Mucosa of gallbladder (tissue), 1 donor: ENCODE measurements around the gene IFIH1. TPM values are rescaled to one million over a fixed set of nuclear protein-coding genes. Genes with fewer than 3 reads are reported as not detected.

Experiments
- DNase-seq: peaks from one replicate; pipeline ENCODE4 v3.0.0-alpha.2; 2020; ENCODE audit warnings: low spot score
- total RNA-seq: library from RNA; stranded (reverse); gene quantifications from one replicate; pipeline ENCODE4 v1.2.1, GENCODE V29; 2021
- donor health status: DM: no; HTN: no; CAD: no.

Gene IFIH1
- 15.9 TPM for total RNA-seq

DNA sequence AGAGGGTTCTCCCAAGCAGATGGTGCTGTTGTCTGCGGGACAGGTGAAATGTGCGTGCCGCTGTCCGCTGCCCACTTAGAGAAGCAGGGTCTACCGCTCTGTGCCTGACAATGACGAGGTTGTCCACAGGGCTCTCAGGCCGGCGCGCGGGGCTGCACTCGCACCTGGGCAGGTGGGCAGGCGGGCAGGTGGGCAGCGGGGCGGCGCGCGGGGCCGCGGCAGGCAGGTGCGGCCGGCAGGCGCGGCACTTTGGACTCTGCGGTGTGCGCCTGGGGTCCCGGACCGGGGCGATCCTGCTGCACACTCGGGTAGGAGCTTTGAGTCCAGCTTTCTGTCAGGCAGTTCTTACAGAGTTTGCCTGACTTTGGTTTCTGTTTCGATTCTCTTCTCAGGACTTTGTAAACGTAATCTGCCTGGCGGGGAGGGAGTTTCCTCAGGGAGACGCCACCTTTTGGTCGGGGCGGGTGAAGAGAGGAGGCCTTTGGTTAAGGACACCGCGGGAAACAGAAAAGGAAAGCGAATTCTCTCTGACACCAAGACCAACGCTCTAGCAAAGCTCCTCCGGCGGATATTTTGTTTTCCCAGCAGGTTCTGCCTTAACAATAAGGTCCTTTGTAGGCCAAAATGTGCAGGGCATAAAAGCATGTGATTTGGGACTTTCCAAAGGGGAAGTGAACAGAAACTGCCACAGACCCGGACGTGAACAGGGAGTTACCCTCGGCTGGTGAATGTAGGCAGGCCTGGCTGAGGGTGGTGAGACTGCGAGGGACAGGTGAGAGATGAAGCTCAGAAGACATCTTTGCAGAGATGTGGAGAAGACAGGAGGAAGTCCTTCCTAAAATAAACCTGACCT lies at the start of gene IFIH1:
TSS of gene IFIH1 (minus strand) at position 357 of the 853 bp plus-strand sequence. CDS start 377 bp downstream, outside the sequence.
- DNase-seq = peak; percentile 87

DNA sequence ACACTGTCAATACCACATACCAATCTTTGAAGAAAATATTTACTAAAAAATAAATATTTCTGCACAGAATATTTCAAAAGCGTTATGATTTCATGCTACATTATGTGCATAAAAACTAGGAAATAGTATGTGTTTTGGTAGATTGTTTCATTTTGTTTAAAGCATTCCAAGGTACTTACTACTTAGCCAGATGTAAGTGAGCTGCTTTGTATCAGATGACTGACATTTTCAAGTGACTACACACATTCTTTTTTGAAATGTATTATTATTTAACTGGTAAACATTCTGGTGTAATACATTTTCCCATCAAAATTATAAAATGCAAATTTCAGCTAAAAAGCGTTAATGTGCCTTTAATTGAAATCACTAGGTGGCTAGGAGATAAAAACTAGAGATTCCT lies 46.9 kb upstream of the IFIH1 start:
- no peak for DNase-seq

DNA sequence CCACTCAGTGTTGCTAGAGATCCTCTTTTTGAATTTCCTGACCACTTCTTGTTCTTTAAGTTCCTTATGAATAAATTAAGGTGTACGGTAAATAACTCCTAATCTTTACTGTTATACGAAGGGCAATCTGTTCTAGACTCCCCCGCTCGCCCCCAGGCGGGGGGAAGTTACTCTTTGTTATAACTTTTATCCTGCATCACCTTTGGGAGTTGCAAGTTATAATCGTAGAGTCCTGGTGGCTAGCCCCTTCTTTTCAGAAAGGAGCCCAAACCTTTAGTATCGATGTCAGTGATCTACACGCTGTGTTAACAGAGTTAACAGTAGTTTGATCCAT lies 26.1 kb upstream of the IFIH1 start:
- no peak for DNase-seq

- peak; percentile 98 for DNase-seq
Observed at GRCh38 chr2:162343824-162344616, 25.5 kb upstream of the IFIH1 start, which contains the start of gene GCA. TSS of gene GCA (plus strand) at chr2:162344132. CDS start at chr2:162344249, 117 bp downstream.

- no peak for DNase-seq
Observed at GRCh38 chr2:162343492-162343823, 25.0 kb upstream of the IFIH1 start.

GRCh38 chr2:162342841-162343240 lies 24.4 kb upstream of the IFIH1 start:
- DNase-seq = no peak

DNA sequence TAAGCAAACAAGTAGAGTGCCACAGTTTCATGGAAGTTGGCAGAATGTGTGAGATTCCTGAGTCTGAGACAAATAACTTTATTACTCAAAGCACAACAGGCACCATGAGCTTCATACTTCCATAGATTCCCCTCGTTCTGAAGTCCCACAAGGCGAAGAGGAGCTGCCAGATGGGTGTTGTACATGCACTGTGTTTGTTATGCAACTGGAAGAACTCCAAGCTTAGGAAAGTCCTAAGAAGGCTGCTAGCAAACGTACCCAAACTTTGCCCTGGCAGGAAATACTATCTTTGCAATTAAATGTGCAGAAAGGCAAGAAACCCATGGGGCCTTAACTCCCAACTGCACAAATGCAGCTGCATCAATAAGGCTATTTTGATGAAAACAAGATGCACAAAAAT lies 23.8 kb upstream of the IFIH1 start:
- DNase-seq = no peak

- DNase-seq = no peak
Observed at GRCh38 chr2:162340822-162341221, 22.3 kb upstream of the IFIH1 start.

- no peak for DNase-seq
Observed at GRCh38 chr2:162337868-162338267, 19.4 kb upstream of the IFIH1 start.

DNA sequence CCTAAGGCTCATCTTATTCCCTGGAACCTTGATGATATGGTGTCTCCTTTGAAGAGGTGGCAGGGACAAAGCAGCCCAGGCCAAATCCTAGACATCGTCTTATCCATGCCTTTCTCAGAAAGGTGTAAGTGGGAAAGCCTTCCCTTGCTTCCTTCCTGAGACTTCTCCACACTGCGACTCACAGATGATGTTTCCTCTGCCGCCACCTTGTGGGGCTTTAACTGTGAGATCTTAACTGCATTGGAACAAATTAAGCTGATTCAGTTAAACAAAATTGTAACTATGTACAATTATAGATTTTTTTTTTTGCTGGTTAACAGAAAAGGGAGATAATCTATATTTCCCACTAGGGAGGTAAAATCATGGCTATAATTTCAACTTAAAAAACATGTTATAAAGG lies 15.5 kb upstream of the IFIH1 start:
- peak; percentile 30 for DNase-seq

- DNase-seq = no peak
Observed at GRCh38 chr2:162330881-162331280, 12.4 kb upstream of the IFIH1 start.

DNA sequence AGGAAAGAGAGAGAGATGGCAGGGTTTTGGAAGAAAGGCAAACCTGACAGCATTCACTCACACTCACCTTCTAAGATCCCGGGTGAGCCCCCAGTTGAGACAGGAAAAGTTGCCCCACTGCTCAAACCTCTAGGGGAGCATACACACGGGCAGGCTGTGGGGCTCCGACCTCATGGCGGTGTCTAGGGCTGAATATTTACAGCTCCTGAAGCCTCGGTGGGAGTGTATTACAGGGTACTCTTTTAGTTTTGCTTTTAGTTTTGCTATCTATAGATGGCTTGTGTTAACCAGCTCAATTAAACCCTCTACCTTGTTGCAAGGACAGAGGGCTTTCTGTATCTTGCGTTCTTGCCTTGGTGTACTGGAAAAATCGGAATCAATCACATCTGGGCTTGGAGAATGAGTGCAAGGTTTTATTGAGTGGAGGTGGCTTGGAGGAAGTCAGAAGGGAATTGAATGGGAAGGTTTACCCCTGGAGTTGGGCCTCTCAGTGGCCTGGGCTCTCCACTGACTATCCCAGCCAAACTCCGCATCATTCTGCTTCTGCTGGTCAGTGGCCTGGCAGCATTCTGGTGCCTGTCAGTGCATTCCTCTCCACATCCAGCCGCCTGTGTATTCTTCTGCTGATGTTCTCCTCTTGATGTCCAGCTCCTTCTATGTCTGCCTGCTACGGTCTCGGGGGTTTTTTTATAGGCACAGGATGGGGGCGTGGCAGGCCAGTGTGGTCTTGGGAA lies 10.1 kb upstream of the IFIH1 start:
- no peak for DNase-seq

DNA sequence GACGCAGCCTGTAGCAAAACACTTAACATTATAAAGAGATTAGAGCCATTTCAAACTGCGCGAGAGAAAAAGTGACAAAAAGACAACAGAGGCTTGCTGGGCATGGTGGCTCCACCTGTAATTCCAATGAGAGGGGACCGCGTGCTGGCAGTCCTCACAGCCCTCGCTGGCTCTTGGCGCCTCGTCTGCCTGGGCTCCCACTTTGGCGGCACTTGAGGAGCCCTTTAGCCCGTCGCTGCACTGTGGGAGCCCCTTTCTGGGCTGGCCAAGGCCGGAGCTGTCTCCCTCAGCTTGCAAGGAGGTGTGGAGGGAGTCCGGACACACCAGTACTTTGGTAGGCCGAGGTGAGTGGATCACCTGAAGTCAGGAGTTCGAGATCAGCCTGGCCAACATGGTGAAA lies 9.3 kb upstream of the IFIH1 start:
- DNase-seq = no peak

GRCh38 chr2:162327134-162327769 lies 8.8 kb upstream of the IFIH1 start:
- no peak for DNase-seq

GRCh38 chr2:162324953-162325352 lies 6.5 kb upstream of the IFIH1 start:
- no peak for DNase-seq

GRCh38 chr2:162320864-162321517 lies 2.5 kb upstream of the IFIH1 start:
- no peak for DNase-seq

GRCh38 chr2:162317861-162318327 lies 590 bp downstream of the IFIH1 start:
- DNase-seq = peak; percentile 13

DNA sequence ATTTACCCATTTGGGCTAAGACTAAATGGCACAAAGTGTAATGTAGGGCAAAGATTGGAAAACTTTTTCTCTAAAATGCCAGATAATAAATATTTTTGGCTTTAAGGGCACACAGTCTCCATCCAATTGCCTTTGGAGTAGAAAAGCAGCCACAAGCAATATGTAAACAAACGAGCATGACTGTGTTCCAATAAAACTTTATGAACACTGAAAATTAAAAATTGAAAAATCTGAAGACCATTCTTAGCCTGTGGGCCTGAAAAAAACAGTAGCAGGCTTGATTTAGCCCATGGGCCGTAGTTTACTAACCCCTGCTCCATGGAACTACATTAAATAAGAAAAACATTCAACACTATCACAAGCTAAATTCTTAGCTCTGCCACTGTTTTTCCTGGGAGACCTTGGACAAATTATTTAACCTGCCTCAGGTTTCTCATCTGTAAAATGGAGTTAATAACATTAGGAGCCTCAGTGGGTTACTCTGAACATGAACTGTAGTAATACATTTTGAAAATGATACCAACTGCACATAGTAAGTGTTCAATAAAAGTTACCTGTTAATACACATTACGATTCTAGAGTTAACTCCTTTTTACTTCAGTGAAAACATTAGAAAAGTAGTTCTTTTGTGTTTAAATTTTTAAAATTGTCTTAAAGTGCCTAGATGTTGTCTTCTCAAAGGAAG lies 1.3 kb downstream of the IFIH1 start:
- no peak for DNase-seq

- DNase-seq = no peak
Observed at GRCh38 chr2:162316590-162316989, 1.9 kb downstream of the IFIH1 start.

GRCh38 chr2:162315938-162316337 lies 2.5 kb downstream of the IFIH1 start:
- DNase-seq = no peak

DNA sequence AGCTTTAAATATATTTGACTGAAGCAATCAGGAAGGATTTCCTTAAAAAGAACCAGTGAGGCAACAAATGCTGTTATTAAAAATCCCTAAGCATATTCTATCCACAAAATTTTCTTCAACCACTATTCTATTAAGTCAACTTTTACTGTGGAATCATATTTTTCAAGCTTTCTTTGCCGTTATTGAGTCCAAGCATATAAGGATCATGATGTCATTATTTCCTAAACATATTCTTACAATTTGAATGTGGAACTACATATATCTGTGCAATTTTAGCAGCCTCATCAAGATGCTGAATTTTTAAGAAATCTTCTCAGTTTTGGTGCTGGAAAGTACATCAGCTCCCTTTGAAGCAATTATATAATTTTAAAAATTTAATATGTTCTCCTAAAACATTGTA lies 5.6 kb downstream of the IFIH1 start:
- no peak for DNase-seq
